ENCODE results near the gene ZNRF4.

- TF ChIP-seq CTCF (IDR thresholded peaks at IDR 0.05), result no peak
- TF ChIP-seq POLR2A (IDR thresholded peaks at IDR 0.05), result no peak
Measured at GRCh38 chr19:5436948-5437306, 18.3 kb upstream of the ZNRF4 start.

Measured in lower leg skin (tissue), 3 donors.